HG03025 (cell line): ENCODE data around the gene CLCN1.
"Not testable (repeated sequence)": the region's sequence is repeated elsewhere in the genome, so short reads cannot be mapped to it uniquely, and the experiment has no call there.

Experiments used
- ATAC-seq: cut with Tn5 transposase; IDR thresholded peaks from one replicate; pipeline ENCODE4 v1.9.1; 2021; ENCODE audit warnings: mild to moderate bottlenecking, moderate library complexity; ENCODE audit not compliant: unreplicated experiment, low FRiP score

Gene CLCN1

GRCh38 chr7:143382791-143383641 is 67.1 kb downstream of the CLCN1 start:
- no peak for ATAC-seq

GRCh38 chr7:143383642-143383957 is 67.7 kb downstream of the CLCN1 start:
- ATAC-seq: no peak

DNA sequence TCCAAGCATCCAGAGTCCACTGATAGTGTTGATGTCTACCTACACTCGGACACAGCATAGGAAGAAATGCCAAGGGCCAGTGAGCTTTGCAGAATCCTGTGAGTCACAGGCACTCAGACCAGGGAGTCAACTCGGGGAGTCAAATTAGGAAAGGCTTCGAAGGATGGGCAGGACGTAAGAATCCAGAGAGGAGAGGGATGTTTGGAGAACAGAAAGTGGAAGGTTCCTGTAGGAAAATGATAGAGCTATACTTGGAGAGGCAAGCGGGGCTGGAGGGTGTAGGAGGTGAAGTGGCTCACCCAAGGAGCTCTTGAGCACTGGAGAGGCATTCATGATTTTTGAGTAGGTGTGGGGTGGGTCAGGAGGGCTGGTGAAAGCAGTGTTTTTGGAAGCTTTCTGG is 68.2 kb downstream of the CLCN1 start:
- no peak for ATAC-seq

DNA sequence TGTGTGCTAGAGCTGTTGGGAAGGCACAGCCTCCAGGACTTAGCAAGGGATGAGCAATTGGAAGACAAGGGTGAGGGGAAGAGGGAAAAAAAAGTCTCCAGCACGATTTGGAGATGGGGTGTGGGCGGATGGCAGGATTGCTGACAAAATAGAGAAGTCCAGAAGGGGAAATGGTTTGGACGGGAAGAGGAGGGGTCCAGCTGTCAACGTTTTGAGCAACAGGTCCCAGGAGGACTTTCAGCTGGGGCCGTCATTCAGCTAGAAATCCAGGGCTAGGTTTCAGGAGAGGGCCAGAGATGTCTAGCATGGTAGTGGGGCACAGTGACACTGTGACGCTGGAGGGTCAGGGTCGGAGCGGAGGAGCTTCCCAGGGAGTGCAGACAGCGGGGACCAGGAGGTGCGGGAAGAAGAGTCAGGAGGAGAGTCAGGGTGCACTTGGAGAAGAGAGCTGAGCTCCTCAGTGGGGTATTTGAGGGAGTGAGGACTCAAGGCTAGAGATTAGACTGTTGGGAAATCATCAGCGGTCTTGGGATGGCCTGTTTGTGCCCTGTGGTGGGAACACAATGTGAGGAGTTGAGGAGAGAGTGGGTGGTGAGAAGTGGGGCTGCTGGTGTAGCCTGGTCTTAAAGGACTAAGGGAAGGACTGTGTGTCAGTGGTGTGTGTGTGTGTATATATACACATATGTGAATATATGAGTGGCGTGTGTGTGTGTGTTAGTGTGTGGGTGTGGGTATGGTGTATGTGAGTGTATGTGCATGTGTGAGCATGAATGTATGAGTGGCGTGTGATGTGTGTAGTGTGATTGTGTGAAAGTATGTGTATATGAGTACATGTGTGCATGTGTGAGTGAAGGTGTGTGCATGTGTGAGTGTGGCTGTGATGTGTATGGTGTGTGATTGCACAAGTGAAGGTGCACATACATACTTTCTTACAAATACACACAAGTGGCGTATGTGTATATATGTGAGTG is 69.0 kb downstream of the CLCN1 start:
- ATAC-seq: no peak

DNA sequence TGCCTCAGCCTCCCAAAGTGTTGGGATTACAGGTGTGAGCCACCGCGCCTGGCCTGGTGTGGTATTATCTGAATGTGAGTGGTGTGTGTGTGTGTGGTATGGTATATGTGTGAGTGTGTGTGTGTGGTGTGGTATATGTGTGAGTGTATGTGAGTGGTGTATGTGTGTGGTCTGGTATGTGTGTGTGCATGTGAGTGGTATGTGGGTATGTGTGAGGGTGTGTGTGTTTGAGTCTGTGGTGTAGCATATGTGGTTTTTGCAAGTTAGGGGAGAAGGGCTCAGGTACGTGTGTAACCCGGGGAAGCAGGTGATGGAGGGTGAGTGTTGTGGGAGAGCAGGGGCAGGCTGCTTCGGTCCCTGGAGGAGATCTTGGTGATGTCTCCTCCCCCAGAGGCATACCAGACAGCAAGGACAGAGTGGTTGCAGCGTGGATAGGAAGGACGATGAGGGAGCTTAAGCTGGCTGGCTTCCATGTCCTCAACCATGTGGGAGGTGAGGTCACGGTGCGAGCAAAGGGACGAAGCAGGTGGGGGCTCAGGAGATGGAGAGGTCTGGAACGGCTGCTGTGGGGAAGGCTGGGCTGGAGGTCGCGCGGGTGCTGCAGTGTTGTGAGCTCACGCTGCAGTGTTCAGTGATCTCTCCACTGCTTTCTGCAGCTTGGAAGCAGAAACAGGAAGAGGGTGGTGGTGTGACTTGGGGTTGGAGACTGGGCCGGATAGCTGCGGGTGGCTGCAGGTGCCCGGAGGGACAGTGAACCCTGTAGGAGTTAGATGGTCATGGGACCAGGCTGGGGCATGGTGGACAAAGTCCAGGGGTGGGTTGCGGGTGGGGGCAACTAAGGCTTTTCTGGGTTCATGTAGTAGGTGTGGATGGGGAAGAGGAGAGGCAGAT is 70.2 kb downstream of the CLCN1 start:
- no peak for ATAC-seq

- no peak for ATAC-seq
These were observed 71.5 kb downstream of the CLCN1 start for GRCh38 chr7:143387156-143387975.

DNA sequence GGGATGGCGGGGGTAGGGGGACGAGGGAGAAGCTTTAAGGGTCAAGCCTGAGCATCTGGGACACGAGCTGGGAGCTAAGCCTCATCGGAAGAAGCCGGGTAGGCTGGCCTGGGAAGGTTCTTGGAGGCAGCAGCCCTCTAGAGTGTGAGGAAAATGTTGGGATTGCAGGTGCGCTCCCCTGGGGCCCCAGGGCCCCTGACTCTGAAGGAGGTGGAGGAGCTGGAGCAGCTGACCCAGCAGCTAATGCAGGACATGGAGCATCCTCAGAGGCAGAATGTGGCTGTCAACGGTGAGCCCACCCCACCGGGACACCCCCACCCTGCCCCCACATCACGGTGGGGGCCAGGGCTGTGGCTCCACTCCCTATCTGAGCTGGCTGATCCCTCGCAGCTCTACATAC is 72.1 kb downstream of the CLCN1 start:
- ATAC-seq: no peak

DNA sequence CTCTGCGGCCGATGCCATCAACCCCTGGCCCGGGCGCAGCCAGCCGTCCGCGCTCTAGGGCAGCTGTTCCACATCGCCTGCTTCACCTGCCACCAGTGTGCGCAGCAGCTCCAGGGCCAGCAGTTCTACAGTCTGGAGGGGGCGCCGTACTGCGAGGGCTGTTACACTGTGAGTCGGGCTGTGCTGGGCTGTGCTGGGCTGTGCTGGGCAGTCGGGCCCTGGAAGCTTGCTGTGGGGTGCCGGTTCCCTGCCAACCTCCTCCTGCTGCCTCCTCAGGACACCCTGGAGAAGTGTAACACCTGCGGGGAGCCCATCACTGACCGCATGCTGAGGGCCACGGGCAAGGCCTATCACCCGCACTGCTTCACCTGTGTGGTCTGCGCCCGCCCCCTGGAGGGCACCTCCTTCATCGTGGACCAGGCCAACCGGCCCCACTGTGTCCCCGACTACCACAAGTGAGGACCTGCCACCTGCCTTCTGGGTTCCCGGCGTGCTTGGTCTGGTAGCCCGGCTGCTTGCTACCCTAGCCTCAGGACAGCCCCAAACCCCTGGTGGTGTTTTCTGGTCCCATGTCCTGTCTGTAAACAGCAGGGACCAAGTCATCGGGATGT is 72.7 kb downstream of the CLCN1 start:
- no peak for ATAC-seq

- no peak for ATAC-seq
These were observed 73.6 kb downstream of the CLCN1 start for GRCh38 chr7:143389316-143390103.

GRCh38 chr7:143390104-143390772 is 74.3 kb downstream of the CLCN1 start:
- no peak for ATAC-seq

- no peak for ATAC-seq
These were observed 74.9 kb downstream of the CLCN1 start for GRCh38 chr7:143390773-143391317.

- no peak for ATAC-seq
These were observed 75.8 kb downstream of the CLCN1 start for GRCh38 chr7:143391462-143392404.

- ATAC-seq: not testable (repeated sequence)
These were observed 76.5 kb downstream of the CLCN1 start for GRCh38 chr7:143392427-143392826.

DNA sequence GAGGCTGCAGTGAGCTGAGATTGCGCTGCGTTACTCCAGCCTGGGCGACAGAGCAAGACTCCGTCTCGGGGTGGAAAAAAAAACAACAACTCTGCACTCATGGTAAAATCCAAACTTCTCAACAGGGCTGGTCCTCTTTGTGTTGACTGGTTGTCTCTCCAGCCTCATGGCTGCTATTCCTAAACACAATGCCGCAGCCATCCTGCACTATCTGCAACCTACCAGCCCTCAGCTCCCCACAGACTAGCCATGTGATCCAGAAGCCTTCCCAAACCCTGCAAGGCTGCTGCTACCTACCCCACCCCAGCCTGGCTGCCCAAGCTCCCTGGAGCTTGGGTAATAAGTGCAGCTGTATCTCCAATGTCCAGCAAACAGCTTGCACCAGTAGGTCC is 77.0 kb downstream of the CLCN1 start:
- no peak for ATAC-seq

- ATAC-seq: no peak
These were observed 77.5 kb downstream of the CLCN1 start for GRCh38 chr7:143393267-143394041.

DNA sequence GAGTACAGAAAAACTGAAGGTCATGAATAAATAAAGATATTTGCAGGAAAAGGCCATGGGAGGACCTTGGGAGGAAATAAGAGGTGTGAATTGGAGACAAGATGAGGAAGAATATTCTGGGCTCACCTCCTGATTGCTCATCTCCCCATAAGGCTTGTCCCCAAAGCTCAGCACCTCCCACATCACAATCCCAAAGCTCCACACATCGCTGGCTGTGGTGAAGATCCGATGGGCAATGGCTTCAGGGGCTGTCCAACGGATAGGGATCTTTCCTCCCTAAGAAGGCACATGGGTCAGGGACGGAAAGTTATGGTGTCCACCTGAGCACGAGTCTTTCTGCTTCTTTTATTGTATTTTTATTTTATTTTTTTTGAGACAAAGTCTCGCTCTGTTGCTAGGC is 78.2 kb downstream of the CLCN1 start:
- no peak for ATAC-seq
